Jurkat, Clone E6-1 (cell line): ENCODE measurements around the gene DNPH1. TPM values are rescaled to one million over a fixed set of nuclear protein-coding genes. Genes with fewer than 3 reads are reported as not detected.

Experiments
- DNase-seq: peaks from one replicate; pipeline ENCODE4 v3.0.0-alpha.2; 2011; ENCODE audit warnings: low read depth, low spot score
- H3K4me3 ChIP-seq: 2 replicates; pipeline ENCODE4 v1.5.1; 2011; ENCODE audit warnings: mild to moderate bottlenecking, low read length, control low read depth, moderate library complexity
- polyA plus RNA-seq: library from polyadenylated mRNA; unstranded; fragments of >200 nt; gene quantifications from one replicate; pipeline ENCODE4 v1.2.1, GENCODE V29; 2012; ENCODE audit warnings: missing spikeins; ENCODE audit not compliant: insufficient read length, insufficient read depth

The DNPH1 gene, protein sequence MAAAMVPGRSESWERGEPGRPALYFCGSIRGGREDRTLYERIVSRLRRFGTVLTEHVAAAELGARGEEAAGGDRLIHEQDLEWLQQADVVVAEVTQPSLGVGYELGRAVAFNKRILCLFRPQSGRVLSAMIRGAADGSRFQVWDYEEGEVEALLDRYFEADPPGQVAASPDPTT
- 108 TPM for polyA plus RNA-seq

DNA sequence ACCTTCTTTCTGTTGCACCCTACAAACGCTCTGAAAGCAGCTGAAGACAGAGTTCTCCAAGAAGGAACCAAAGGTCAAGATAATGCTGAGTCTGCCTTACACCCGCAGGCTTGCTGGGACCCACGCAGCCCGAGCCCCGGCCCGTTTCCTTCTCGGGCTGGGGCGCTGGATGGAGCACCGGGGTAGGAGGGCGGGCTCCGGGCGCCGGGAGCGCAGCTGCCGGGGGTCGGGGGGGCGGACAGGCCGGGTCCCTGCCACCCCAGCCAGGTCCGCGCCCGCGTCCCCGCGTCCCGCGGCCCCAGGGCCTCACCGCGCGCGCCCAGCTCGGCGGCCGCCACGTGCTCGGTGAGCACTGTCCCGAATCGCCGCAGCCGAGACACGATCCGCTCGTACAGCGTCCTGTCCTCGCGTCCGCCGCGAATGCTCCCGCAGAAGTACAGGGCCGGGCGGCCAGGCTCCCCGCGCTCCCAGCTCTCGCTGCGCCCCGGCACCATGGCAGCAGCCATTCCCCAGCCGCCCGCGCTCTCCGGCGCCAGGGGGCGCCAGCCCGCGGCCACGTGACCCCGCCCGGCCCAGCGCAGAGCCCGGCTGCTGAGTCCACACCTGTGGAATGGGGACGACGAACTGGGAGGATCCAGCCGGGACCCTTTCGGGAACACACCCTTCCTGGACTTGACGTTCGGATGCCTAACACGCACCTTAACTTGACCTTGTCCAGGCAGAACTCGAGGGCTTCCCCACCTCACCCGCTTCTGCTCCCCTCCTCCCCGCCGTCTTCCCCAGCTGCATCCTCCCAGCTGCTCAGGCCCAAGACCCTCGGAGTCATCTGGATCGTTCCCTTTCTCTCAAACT, at the start of gene DNPH1:
Gene DNPH1, minus strand, starts transcription at position 531 of the 852 bp plus-strand sequence. Its CDS starts 25 bp downstream, at position 506.
- DNase-seq: peak; percentile 44
- H3K4me3 ChIP-seq: peak within 1 kb of the TSS; percentile 75

DNA sequence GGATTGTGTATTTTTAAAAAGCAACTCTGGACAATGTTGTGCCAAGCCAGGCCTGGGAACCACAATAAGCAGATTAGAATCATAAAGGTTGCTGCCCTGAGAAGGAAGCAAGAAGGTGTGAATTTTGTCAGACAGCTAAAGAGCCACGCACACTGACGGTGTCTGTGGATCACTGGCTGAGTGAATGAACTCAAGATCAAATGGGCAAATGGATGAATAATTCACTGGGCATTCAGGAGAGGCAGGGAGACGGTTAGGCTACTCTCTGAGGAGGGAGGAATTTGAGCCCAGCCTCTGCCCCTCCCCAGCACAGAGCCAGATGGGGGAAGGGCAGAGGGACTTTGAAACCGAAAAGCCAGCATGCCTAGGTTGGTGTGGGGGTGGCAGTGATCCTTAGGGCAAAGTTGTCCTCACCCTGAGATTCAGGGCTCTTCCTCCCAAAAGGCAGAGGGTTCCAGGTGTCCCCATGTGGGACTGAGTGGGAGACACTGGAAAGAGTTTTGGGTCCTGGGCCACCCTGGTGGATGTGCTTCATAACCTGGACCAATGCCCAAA, 49.3 kb upstream of the DNPH1 start:
- H3K4me3 ChIP-seq: no peak overlapping the region
- DNase-seq: no peak

GRCh38 chr6:43277643-43278523, 48.6 kb upstream of the DNPH1 start:
- no peak overlapping the region for H3K4me3 ChIP-seq
- DNase-seq: no peak

DNA sequence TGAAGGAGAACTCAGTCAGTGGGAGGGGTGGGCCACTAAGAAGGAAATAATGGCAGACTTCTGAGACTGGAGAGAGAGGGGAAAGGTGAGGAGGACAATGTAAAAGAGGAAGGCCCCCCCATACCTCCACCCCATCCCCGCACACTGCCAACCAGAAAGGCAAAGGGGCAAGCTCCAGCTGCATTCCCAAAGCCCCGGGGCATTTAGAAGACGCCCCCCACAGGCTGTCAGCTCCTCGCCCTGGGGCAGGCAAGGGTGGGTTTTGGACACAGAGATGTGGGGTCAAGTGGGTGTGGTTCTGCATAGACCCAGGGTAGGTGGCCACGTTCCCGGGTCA, 48.0 kb upstream of the DNPH1 start:
- no peak overlapping the region for H3K4me3 ChIP-seq
- no peak for DNase-seq

- DNase-seq: no peak
- no peak overlapping the region for H3K4me3 ChIP-seq
Observed at GRCh38 chr6:43276577-43277305, 47.5 kb upstream of the DNPH1 start.

DNA sequence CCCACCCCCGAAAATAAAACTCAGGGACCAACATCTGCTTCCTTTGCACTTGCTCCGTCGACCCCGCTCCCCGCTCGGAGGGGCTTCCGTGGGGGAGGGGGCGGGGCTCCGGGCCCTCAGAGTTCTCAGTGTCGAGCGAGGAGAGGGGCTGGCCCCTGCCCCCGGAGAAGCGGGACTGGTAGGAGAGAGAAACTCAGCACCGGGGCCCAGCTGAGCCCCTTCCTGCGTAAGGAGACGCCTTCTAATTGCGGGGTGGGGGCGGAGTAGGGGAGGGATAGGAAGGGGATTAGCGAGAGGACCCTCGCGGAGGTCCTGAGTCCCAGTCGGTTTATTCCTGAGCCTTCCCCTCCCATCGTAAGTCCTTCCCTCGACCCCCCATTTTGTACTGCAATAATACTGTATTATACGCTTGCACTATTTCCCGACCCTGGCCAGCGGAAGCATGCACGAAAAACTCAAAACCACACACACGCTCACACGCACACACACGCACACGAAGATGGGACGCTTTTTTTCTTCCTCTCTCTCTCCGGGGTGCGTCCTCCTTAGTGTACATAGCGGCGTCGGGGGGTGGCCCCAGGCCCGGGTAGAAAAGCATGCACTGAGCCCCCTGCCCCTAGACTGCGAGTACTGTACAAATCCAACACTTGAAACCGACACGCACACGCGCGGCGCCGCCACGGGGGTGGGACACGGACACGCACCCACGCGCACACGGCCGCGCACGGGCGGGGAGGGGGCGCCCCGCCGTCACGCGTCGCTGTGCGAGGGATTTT, 46.7 kb upstream of the DNPH1 start:
- DNase-seq: no peak
- no peak overlapping the region for H3K4me3 ChIP-seq

DNA sequence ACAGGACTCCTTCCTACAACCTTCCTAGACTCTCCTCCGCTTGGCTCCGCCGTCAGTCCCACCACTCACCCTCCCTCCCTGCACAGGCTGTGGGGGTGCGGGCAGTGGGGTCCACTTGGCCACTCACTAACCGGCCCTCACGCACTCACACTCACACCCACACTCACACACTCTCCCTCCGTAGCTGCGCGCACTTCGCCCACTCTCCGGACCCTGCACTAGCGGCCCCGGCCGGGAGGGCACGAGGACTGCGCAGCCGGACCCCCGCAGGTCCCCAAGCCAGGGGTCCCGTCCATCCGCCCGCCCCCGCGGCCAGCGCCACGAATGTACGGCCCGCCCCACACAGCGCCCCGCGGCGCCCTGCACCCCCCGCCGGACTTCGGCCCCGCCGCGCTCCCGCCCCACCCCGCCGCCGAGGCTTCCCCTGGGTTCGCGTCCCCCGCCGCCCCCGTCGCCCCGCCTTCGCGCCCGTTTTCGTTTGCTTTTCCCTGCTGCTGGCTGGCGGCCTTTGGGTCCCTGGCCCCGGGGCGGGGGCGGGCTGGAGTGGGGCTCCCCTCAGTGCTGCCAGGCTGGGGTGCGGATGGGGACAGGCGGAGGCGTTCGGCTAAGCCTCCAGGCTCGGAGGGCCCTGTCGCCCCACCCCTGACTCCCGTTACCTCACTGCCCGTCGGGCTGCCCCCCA, 45.8 kb upstream of the DNPH1 start:
- no peak overlapping the region for H3K4me3 ChIP-seq
- DNase-seq: no peak

GRCh38 chr6:43274127-43274915, 45.0 kb upstream of the DNPH1 start:
- no peak overlapping the region for H3K4me3 ChIP-seq
- DNase-seq: no peak

DNA sequence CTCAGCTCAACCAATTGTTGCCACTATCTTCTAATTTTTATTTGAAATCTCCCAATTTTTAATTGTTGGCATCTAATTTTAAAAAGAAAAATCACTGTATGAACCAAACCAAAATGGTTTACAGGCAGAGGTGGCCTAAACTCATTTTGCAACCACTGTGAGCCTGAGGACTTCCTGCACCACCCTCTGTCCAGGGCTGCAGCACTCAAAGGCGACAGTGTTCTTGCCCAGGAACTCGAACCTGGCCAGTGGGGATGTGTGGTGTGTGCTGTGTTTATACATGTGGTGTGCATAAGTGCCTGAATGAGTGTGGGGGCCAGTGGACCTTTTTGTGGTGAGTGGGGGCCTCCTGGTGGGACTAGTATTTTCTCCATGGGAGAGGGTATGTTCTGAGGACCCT, 44.4 kb upstream of the DNPH1 start:
- H3K4me3 ChIP-seq: no peak overlapping the region
- DNase-seq: no peak

- no peak for DNase-seq
- no peak overlapping the region for H3K4me3 ChIP-seq
Observed at GRCh38 chr6:43271944-43272343, 42.7 kb upstream of the DNPH1 start.

DNA sequence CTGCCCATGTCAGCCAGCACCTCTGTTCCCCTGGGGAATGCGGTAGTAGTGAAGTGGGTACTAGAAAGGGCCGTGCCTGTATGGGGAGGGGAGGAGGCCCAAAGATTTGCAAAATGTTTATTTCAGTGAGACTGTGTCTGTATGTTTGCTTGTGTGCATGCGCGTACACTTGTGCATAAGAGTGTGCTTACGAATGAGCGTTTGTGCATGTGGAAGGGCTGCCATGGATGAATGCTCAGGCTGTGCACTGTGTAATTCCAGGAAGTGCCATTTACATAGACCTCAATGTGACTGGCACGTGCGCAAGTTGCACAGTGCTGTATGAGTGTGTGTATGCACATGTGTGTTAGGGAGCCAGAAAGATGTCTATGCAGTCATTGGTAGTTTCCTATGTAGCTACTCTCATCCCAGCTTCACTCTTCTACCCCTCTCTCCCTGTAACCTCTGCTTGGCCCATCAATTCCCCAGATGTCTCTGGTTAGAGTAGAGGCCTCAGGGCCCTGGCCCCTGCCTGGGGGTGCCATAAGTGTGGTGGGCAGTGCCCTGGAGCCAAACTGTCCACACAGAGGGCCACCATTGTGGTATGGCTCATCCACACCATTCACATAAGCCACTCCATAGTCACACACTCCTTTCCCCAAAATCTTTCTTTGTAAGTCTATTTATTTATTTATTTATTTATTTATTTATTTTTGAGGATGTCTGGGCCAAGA, 42.0 kb upstream of the DNPH1 start:
- H3K4me3 ChIP-seq: no peak overlapping the region
- DNase-seq: no peak

DNA sequence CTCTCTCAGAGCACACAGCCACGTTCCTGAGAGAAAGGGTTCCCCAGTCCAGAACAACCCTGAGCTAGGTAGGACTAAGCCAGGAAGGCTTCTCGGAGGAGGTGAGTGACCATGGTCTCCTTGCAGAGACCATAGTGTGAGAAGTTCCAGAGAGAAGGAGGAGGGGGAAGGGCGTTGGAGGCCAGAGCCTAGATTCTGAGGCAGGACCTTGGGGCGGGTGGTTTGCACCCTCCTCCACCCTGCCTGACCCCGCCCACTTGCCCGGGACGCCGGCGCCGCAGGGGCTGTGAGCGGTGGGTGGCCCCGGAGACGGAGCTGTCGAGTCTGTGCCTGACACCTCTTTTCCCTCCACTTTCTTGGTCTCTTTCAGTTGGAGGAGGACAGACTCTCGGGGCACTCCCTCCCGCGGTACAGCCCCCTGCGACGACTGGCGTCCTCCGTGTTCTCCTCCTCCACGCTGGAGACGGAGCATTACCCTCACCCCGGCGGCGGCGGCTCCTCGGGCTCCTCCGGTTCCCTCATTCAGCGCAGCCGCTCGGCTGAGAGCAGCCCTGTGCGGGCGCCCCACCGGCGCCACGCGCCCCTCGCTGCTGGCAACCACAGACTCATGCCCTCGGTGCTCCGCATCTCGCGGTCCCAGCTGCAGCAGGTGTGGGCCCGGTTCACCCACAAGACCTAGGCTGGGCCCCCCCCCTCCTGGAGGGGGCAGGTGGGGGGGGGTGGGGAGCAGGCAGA, 40.2 kb upstream of the DNPH1 start:
- peak overlapping the region; percentile 42 for H3K4me3 ChIP-seq
- peak; percentile 36 for DNase-seq

GRCh38 chr6:43268782-43269272, 39.5 kb upstream of the DNPH1 start:
- DNase-seq: no peak
- no peak overlapping the region for H3K4me3 ChIP-seq

- H3K4me3 ChIP-seq: no peak overlapping the region
- no peak for DNase-seq
Observed at GRCh38 chr6:43268355-43268700, 39.0 kb upstream of the DNPH1 start.

DNA sequence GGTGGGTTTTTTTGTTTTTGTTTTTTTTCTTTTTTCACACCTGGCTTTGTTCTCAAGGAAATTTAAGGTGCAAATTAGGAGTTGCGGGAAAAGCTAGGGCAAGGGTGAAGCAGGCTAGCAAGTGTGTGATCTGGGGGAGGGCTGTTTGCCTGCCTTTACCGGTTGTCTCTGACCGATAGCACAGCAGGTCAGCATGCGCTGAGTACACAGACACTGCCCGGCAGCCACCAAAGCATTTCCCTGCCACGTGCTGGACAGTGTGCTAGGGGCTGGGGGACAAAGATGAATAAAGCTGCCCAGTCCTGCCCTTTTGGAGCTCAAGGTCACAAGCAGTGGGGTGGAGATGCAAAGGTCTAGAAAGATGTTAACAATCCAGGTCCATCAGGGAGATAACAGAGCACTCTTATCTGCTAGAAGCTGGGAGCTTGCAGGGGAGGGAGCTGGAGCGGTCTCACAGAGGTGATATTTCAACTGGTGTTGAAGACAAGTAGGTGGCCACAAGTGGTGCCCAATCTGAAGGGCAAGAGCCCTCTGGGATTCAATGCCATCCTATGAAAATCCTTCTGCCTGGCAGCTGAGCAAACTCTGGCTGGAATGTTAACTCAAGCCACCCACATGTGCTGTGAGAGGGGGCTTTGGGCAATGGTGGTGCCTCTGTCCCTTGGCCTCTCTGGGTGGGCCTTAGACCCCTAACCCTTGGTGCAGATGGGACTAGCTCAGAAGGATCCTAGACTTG, 38.5 kb upstream of the DNPH1 start:
- H3K4me3 ChIP-seq: no peak overlapping the region
- DNase-seq: no peak
